Measurements from ENCODE around the gene CCNL1.

DNA sequence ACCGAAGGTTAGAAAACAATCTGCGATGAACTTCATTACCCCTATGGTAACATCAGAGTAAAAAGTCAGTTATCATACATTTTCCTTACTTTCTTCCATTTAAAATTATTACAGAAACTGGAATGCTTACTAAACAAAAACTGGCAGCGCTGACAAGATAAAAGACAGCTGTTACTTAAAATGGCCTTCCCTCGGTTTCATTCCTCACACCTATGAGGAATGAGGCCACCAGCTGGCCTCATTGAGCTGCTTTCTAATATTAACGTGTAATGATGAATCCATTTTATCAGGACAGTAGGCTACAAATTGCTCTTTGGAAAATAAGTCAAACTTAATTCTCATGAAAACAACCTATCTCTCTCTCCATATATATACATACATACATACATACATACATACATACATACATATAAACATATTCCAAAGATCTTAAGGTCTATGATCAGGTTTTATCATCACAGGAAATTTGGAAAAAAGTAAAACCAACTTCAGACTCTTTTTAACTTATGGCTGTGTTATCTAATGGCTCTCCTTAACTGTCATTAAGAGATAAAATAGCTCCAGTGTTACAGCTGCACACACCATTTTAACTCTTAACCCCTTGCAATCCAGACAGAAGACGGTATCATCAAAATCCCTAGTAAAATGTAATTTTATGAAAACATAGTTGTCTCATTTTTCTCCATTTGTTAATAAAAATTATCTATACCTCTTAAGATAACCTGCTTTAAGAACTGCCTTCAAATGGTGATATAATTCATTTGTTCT, 5.2 kb downstream of the CCNL1 start:
- TF ChIP-seq, protein P1, sequence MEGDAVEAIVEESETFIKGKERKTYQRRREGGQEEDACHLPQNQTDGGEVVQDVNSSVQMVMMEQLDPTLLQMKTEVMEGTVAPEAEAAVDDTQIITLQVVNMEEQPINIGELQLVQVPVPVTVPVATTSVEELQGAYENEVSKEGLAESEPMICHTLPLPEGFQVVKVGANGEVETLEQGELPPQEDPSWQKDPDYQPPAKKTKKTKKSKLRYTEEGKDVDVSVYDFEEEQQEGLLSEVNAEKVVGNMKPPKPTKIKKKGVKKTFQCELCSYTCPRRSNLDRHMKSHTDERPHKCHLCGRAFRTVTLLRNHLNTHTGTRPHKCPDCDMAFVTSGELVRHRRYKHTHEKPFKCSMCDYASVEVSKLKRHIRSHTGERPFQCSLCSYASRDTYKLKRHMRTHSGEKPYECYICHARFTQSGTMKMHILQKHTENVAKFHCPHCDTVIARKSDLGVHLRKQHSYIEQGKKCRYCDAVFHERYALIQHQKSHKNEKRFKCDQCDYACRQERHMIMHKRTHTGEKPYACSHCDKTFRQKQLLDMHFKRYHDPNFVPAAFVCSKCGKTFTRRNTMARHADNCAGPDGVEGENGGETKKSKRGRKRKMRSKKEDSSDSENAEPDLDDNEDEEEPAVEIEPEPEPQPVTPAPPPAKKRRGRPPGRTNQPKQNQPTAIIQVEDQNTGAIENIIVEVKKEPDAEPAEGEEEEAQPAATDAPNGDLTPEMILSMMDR (conservative IDR thresholded peaks at IDR 0.05; ENCODE audit: low read length) = no peak
- TF ChIP-seq EZH2phosphoT487 (IDR thresholded peaks at IDR 0.05; ENCODE audit: borderline replicate concordance) = no peak

Data from Loucy (cell line).